GM12892 (cell line): Measurements from ENCODE around the gene FTCD.
"Not testable (repeated sequence)": the region's sequence is repeated elsewhere in the genome, so short reads cannot be mapped to it uniquely, and the experiment has no call there.

Experiments used
- DNase-seq: peaks from one replicate; pipeline ENCODE4 v3.0.0; 2011; ENCODE audit not compliant: insufficient read length
- FAIRE-seq: peaks from 2 replicates; lab custom pipeline; 2011; peaks lifted over from hg19 to GRCh38; lab: Jason Lieb, UNC
- POLR2A ChIP-seq: IDR thresholded peaks from 2 replicates; pipeline ENCODE4 v1.6.1; 2011; ENCODE audit warnings: low read depth, low read length, control low read depth
- POLR2AphosphoS5 ChIP-seq: IDR thresholded peaks from 2 replicates; pipeline ENCODE4 v1.6.1; 2011; ENCODE audit warnings: low read depth, low read length, control low read depth
- TAF1 ChIP-seq: IDR thresholded peaks from 2 replicates; pipeline ENCODE4 v1.6.1; 2011; ENCODE audit warnings: low read depth, mild to moderate bottlenecking, control low read depth, low read length, borderline replicate concordance

FTCD gene

GRCh38 chr21:46111193-46111571 lies 44.2 kb downstream of the FTCD start:
- FAIRE-seq (no peak), DNase-seq (peak; percentile 9)
- no peak for TF ChIP-seq POLR2A
- TF ChIP-seq TAF1, result no peak
- no peak for TF ChIP-seq POLR2AphosphoS5

- TF ChIP-seq POLR2A (no peak), POLR2AphosphoS5 (no peak), TAF1 (no peak)
- FAIRE-seq, result no peak
- peak; percentile 5 for DNase-seq
Observed at GRCh38 chr21:46110499-46111192, 44.7 kb downstream of the FTCD start.

DNA sequence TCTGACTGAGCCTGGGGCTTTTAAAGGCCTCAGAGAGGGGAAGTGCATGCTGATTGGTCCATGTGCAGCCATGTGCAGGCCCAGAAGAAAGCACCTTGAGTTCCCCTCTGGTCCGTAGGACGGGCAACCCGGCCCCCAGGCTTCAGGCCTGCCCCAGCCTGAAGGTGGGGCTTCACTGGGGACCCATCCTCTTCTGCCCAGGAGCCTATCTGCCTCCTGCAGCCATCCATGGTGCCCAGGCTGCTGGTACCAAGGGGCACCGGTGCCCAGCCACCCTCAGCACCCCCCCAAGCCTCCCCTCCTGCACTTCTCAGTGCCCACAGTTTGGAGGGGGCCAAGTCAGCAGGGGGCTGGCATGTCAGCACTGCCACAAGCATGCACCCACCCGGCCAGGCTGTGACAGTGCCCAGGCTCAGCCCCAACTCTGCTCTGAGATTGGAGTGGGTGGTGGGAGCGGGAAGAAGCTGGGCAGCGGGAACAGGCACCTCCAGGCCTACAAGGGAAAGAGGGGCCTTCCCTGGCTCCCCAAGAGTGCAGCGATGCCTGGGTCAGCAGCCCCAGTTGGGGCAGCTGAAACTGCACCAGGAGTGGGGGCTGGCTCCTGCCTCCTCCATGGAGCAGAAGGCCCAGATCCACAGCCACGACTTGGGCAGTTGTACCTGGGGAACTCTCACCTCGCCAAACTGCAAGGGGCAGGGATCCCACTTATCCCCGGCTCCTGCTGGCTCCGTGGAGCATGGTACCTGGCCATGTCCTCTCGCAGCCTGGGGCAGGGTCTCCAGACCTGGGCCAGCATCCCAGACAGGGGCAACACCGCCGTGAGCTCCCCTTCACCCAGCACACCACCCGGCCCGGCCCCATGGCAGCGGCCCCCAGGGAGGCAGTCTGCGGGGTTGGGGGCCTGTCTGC lies 45.8 kb downstream of the FTCD start:
- DNase-seq, result no peak
- TF ChIP-seq TAF1, result no peak
- TF ChIP-seq POLR2AphosphoS5, result no peak
- no peak for FAIRE-seq

DNA sequence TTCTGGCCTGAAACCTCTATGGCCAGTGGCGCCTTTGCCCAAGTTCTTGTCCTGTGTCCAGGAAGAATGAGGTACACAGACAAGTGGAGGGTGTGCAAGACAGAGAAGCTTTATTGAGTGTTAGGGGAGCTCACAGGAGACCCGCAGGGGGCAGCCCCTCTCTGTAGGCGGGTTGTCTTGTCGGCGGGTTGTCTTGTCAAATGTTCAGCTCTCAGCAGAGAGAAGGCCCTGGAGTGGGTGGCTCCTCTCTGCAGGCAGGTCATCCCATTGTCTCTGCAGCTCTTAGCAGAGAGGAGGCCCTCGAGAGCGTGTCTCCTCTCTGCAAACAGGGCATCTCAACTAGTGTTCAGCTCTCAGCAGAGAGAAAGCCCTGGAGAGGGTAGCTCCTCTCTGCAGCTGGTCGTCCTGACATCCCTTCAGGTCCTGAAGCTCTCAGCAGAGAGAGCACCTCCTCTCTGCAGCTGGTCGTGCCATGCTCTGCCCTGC lies 46.5 kb downstream of the FTCD start:
- TF ChIP-seq TAF1 (no peak), POLR2AphosphoS5 (no peak), POLR2A (no peak)
- FAIRE-seq, result no peak
- no peak for DNase-seq

- FAIRE-seq, DNase-seq: not testable (repeated sequence)
Observed at GRCh38 chr21:46107376-46107775, 48.0 kb downstream of the FTCD start.

GRCh38 chr21:46104104-46104503 lies 51.3 kb downstream of the FTCD start:
- FAIRE-seq, result no peak
- no peak for DNase-seq
- TF ChIP-seq POLR2AphosphoS5 (no peak), TAF1 (no peak), POLR2A (no peak)

GRCh38 chr21:46100906-46101305 lies 54.5 kb downstream of the FTCD start:
- FAIRE-seq, result no peak
- DNase-seq, result no peak
- TF ChIP-seq POLR2AphosphoS5, result no peak
- TF ChIP-seq POLR2A, result no peak
- TF ChIP-seq TAF1, result no peak

DNA sequence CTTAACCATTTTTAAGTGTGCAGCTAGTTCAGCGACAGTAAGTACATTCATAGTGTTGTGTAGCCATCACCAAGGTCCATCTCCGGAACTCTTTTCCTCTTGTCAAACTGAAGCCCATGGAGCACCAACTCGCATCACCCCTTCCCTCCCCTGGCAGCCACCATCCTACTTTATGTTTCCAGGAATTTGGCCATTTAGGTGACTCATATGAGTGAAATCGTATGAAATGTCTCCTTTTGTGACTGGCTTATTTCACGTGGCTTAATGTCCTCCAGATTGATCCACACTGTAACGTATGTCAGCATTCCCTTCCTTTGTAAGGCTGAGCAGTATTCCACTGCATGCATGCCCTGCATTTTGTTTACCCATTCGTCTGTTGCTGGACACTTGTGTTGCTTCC lies 55.0 kb downstream of the FTCD start:
- DNase-seq (no peak), FAIRE-seq (no peak)
- TF ChIP-seq POLR2AphosphoS5 (no peak), POLR2A (no peak), TAF1 (no peak)

- no peak for FAIRE-seq
- DNase-seq, result no peak
- TF ChIP-seq POLR2A, result no peak
- TF ChIP-seq POLR2AphosphoS5, result no peak
- no peak for TF ChIP-seq TAF1
Observed at GRCh38 chr21:46100020-46100419, 55.4 kb downstream of the FTCD start.

- DNase-seq, result no peak
- TF ChIP-seq TAF1 (no peak), POLR2AphosphoS5 (no peak), POLR2A (no peak)
Observed at GRCh38 chr21:46099476-46099875, 55.9 kb downstream of the FTCD start.

GRCh38 chr21:46098303-46099141 lies 56.9 kb downstream of the FTCD start:
- no peak for TF ChIP-seq TAF1
- FAIRE-seq, result no peak
- peak; percentile 11 for DNase-seq

More at GRCh38 chr21:46099476-46099875, 55.9 kb downstream of the FTCD start:
- FAIRE-seq, result no peak
